ENCODE data around the gene CERS1.

GRCh38 chr19:18842166-18842565, 53.8 kb downstream of the CERS1 start:
- TF ChIP-seq SPI1 (IDR thresholded peaks at IDR 0.05; ENCODE audit: low read depth, low read length) (no peak), POLR2AphosphoS5 (IDR thresholded peaks at IDR 0.05; ENCODE audit: low read depth, low read length) (no peak), POLR2A (IDR thresholded peaks at IDR 0.05; ENCODE audit: low read depth, low read length) (no peak)
